Activated naive CD8-positive, alpha-beta T cell treated with anti-CD3 and anti-CD28 coated beads, Interleukin-2, amount 50 U/mL, for 24 hours (primary cell): ENCODE measurements around the gene PRPS1.

Source experiments
- ATAC-seq: fragments of 150-1000 bp; cut with Tn5 transposase; one replicate; pipeline ENCODE4 v1.10.0; 2021
- DNase-seq: peaks from one replicate; pipeline ENCODE4 v3.0.0; 2021
- H3K27ac Mint-ChIP-seq: one replicate; pipeline ENCODE4 v1.8.0; 2021; ENCODE audit warnings: mild to moderate bottlenecking, mixed read lengths
- H3K27me3 Mint-ChIP-seq: one replicate; pipeline ENCODE4 v1.8.0; 2021; ENCODE audit warnings: mixed read lengths
- H3K36me3 Mint-ChIP-seq: one replicate; pipeline ENCODE4 v1.8.0; 2021; ENCODE audit warnings: low read depth, mixed read lengths
- H3K4me1 Mint-ChIP-seq: one replicate; pipeline ENCODE4 v1.8.0; 2021; ENCODE audit warnings: mixed read lengths
- H3K4me3 Mint-ChIP-seq: one replicate; pipeline ENCODE4 v1.8.0; 2021; ENCODE audit warnings: mild to moderate bottlenecking, moderate library complexity, mixed read lengths
- H3K9me3 Mint-ChIP-seq: one replicate; pipeline ENCODE4 v1.8.0; 2021; ENCODE audit warnings: mixed read lengths

The PRPS1 gene

DNA sequence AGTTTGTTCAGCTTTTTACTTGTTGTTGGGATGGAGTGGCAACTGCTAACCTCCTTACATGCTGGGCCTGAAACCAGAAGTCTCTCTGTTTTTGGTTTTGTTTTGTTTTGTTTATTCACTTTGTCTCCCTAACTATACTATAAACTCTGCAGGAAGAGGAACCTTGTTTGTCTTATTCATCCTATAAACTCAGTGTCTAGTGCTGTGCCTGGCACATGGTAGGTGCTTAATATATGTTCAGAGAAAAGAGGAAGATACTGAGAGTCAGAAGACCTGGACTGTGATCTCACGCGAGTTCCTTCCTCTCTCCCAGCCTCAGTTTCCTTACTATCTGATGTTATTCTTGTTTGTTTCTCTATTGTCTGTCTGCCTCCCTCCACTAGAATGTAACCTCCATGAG is 71.3 kb downstream of the PRPS1 start:
- no peak overlapping the region for H3K27ac Mint-ChIP-seq
- no peak overlapping the region for H3K4me3 Mint-ChIP-seq
- DNase-seq = no peak
- no peaks in the 10 kb centered on the region for H3K27me3 Mint-ChIP-seq
- ATAC-seq = no peak
- no peaks in the 10 kb centered on the region for H3K9me3 Mint-ChIP-seq
- H3K4me1 Mint-ChIP-seq = peaks cover 18% of the 10 kb centered on the region
- no peaks in the 10 kb centered on the region for H3K36me3 Mint-ChIP-seq

- H3K27me3 Mint-ChIP-seq = no peaks in the 10 kb centered on the region
- H3K27ac Mint-ChIP-seq = no peak overlapping the region
- no peaks in the 10 kb centered on the region for H3K36me3 Mint-ChIP-seq
- peaks cover 18% of the 10 kb centered on the region for H3K4me1 Mint-ChIP-seq
- DNase-seq (no peak), ATAC-seq (no peak)
- H3K4me3 Mint-ChIP-seq = no peak overlapping the region
- H3K9me3 Mint-ChIP-seq = no peaks in the 10 kb centered on the region
These were observed 72.0 kb downstream of the PRPS1 start for GRCh38 chrX:107700317-107700774.
